ENCODE measurements around the gene NR2F1.

DNA sequence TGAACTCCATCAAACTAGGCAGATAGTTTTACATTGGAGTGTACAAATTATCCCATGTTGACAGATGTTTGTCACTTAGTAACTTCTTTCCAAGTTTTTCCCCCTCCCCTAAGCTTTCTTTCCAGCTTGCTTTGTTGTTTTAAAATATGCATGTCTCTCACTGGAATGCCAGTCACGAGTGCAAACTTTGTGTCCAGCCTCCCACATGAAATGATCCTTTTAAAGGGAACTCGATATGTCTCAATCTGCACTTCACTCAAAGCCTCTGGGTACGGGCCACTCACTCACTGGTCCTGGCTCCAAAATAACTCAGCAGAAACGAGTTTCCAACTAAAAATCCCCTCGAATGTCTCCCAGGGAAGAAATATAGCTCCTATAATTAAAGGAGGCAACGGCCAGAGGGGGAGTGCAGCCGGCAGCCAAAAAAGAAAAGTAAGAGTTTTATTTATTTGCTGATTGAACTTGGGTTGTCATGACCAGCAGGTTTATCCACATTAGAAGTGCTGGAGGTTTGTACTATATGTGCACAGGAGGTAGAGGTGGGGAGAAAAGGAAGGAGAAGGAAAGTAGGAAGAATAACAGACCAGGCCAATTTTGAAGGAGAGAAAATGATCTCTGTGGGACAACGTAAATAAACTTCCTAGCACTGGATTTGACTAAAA is 17.5 kb downstream of the NR2F1 start:
- TF ChIP-seq, protein P1, sequence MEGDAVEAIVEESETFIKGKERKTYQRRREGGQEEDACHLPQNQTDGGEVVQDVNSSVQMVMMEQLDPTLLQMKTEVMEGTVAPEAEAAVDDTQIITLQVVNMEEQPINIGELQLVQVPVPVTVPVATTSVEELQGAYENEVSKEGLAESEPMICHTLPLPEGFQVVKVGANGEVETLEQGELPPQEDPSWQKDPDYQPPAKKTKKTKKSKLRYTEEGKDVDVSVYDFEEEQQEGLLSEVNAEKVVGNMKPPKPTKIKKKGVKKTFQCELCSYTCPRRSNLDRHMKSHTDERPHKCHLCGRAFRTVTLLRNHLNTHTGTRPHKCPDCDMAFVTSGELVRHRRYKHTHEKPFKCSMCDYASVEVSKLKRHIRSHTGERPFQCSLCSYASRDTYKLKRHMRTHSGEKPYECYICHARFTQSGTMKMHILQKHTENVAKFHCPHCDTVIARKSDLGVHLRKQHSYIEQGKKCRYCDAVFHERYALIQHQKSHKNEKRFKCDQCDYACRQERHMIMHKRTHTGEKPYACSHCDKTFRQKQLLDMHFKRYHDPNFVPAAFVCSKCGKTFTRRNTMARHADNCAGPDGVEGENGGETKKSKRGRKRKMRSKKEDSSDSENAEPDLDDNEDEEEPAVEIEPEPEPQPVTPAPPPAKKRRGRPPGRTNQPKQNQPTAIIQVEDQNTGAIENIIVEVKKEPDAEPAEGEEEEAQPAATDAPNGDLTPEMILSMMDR (conservative IDR thresholded peaks at IDR 0.05): no peak
- no peak for TF ChIP-seq EZH2 (IDR thresholded peaks at IDR 0.05; ENCODE audit: low read depth)
